ENCODE results near the gene SMURF2. TPM values are rescaled to one million over a fixed set of nuclear protein-coding genes. Genes with fewer than 3 reads are reported as not detected.

The SMURF2 gene
- total and polyA plus RNA-seq, 8 donors: 2.6 to 54.3 (median 17.2) TPM

GRCh38 chr17:64555281-64555680 is 106.8 kb downstream of the SMURF2 start:
- no peak for DNase-seq
- Histone ChIP-seq H3K4me3 (no peak overlapping the region), H3K4me1 (no peaks in the 10 kb centered on the region), H3K36me3 (peaks cover 24 to 94% (median 89%) of the 10 kb centered on the region in 4 donors), H3K9me3 (no peaks in the 10 kb centered on the region), H3K27me3 (no peaks in the 10 kb centered on the region), H3K27ac (no peak overlapping the region)
- TF ChIP-seq EP300 (IDR thresholded peaks at IDR 0.05): no peak
- TF ChIP-seq CTCF (IDR thresholded peaks at IDR 0.05): no peak
- no peak for TF ChIP-seq POLR2AphosphoS5 (IDR thresholded peaks at IDR 0.05)
- TF ChIP-seq POLR2A (IDR thresholded peaks at IDR 0.05): no peak
- intact Hi-C loops (cut with DNase I; ENCODE audit: low total_unique reads): no loop called here
- WGBS, 5 donors: 80 to 87% (median 84%) methylated on average over 4 of the region's 4 CpGs

DNA sequence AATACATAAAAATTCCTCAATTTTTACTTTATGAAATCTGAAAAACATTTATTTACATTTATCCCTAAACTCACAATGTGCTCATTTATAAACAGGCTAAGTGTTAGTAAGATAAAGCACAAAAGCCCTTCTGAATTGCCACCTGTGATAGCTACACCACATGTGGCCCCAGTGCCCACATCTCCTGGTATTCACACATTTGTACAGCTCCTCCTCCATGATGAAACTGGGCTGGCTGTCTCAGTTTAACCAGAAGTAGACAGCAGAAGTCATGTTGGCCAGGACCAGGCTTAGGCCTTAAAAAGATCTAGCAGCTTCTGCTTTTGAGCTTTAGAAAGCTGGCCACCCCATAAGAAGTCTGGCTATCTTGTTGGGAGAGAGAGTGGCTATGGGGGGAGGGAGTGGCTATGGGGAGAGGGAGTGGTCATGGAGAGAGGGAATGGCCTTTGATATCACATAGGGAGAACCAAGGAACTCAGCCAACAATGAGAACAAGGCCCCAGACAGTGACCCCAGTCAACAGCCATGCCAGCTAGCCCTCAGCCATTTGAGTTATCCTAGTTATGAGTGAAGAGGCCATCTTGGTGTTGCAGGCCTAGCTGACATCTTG is 108.0 kb downstream of the SMURF2 start:
- TF ChIP-seq POLR2AphosphoS5 (IDR thresholded peaks at IDR 0.05): no peak
- TF ChIP-seq CTCF (IDR thresholded peaks at IDR 0.05): no peak
- TF ChIP-seq EP300 (IDR thresholded peaks at IDR 0.05): no peak
- no peak for TF ChIP-seq POLR2A (IDR thresholded peaks at IDR 0.05)
- no peak for DNase-seq
- no peak overlapping the region for H3K4me3 ChIP-seq
- H3K27me3 ChIP-seq: no peaks in the 10 kb centered on the region
- H3K36me3 ChIP-seq: peaks cover 20 to 92% (median 89%) of the 10 kb centered on the region in 4 donors
- H3K4me1 ChIP-seq: no peaks in the 10 kb centered on the region
- no peak overlapping the region for H3K27ac ChIP-seq
- no peaks in the 10 kb centered on the region for H3K9me3 ChIP-seq
- intact Hi-C loops (cut with DNase I; ENCODE audit: low total_unique reads): no loop called here

GRCh38 chr17:64551461-64551860 is 110.6 kb downstream of the SMURF2 start:
- Histone ChIP-seq H3K4me3 (no peak overlapping the region), H3K4me1 (no peaks in the 10 kb centered on the region), H3K27me3 (no peaks in the 10 kb centered on the region), H3K9me3 (no peaks in the 10 kb centered on the region), H3K36me3 (peaks cover 32 to 95% (median 90%) of the 10 kb centered on the region in 4 donors), H3K27ac (no peak overlapping the region)
- TF ChIP-seq CTCF (IDR thresholded peaks at IDR 0.05) (no peak), POLR2AphosphoS5 (IDR thresholded peaks at IDR 0.05) (no peak), EP300 (IDR thresholded peaks at IDR 0.05) (no peak), POLR2A (IDR thresholded peaks at IDR 0.05) (no peak)
- 82 to 87% (median 83%) methylated on average over 5 of the region's 5 CpGs for WGBS, 5 donors
- no peak for DNase-seq
- intact Hi-C loops (cut with DNase I; ENCODE audit: low total_unique reads): no loop called here

GRCh38 chr17:64547319-64547718 is 114.8 kb downstream of the SMURF2 start:
- DNase-seq: no peak
- 85 to 89% (median 87%) methylated on average over 10 of the region's 10 CpGs for WGBS, 5 donors
- Histone ChIP-seq H3K4me3 (no peak overlapping the region), H3K27me3 (no peaks in the 10 kb centered on the region), H3K36me3 (peaks cover 41 to 95% (median 89%) of the 10 kb centered on the region in 4 donors), H3K27ac (no peak overlapping the region), H3K9me3 (no peaks in the 10 kb centered on the region), H3K4me1 (no peaks in the 10 kb centered on the region)
- intact Hi-C loops (cut with DNase I; ENCODE audit: low total_unique reads): no loop called here
- TF ChIP-seq EP300 (IDR thresholded peaks at IDR 0.05) (no peak), CTCF (IDR thresholded peaks at IDR 0.05) (no peak)
